ENCODE results near the gene CSF2RB. TPM values are rescaled to one million over a fixed set of nuclear protein-coding genes. Genes with fewer than 3 reads are reported as not detected.

CSF2RB gene
- polyA plus RNA-seq, 1 donor (not counting 4 experiments of a cell fraction or from before 2014, with no cell fraction given) = 0.08 TPM

GRCh38 chr22:36938028-36938425 is 24.6 kb downstream of the CSF2RB start:
- H3K27me3 ChIP-seq (ENCODE audit: control insufficient read depth, extremely low read depth, insufficient read depth, low read length) = no peaks in the 10 kb centered on the region
- no peak overlapping the region for H3K27ac ChIP-seq (ENCODE audit: control insufficient read depth, insufficient read depth, low read length)
- H3K4me3 ChIP-seq (ENCODE audit: control insufficient read depth in 2 of 3, extremely low read depth in 1 of 3, insufficient read depth in 2 of 3, low read depth in 1 of 3, low read length in 3 of 3) = no peak overlapping the region
- H2AFZ ChIP-seq (ENCODE audit: control insufficient read depth, low read length) = no peak overlapping the region
- no peaks in the 10 kb centered on the region for H3K9me3 ChIP-seq (ENCODE audit: control insufficient read depth, low read depth, low read length)
- no peaks in the 10 kb centered on the region for H4K20me1 ChIP-seq (ENCODE audit: control insufficient read depth, extremely low read depth, insufficient read depth, low read length)
- dilution Hi-C loops (cut with MboI; ENCODE audit: extremely low pct_ligation_motif_present, low sequenced_read_pairs) = no loop called here
- DNase-seq (ENCODE audit: low read depth, low spot score) (no peak), FAIRE-seq (no peak)
- no peaks in the 10 kb centered on the region for H3K9me1 ChIP-seq (ENCODE audit: control insufficient read depth, extremely low read depth, insufficient read depth, low read length)
- no peak overlapping the region for H3K9ac ChIP-seq (ENCODE audit: control insufficient read depth, extremely low read depth, insufficient read depth, low read length)
- H3K4me2 ChIP-seq (ENCODE audit: control insufficient read depth, extremely low read depth, insufficient read depth, low read depth, low read length) = no peak overlapping the region
- H3K36me3 ChIP-seq (ENCODE audit: control insufficient read depth in 2 of 2, extremely low read depth in 1 of 2, insufficient read depth in 2 of 2, low read length in 2 of 2) = no peaks in the 10 kb centered on the region
- no peaks in the 10 kb centered on the region for H3K4me1 ChIP-seq (ENCODE audit: control insufficient read depth, extremely low read depth, insufficient read depth, low read length)
- TF ChIP-seq CTCF (optimal IDR thresholded peaks at IDR 0.05 in 1 of 3, IDR thresholded peaks at IDR 0.05 in 1 of 3, conservative IDR thresholded peaks at IDR 0.05 in 1 of 3; ENCODE audit: extremely low read depth in 1 of 3, insufficient read depth in 2 of 3, low read length in 3 of 3) (no peak), EZH2 (IDR thresholded peaks at IDR 0.05; ENCODE audit: low read length) (no peak)
- H3K79me2 ChIP-seq (ENCODE audit: control insufficient read depth, insufficient read depth, low read length) = no peaks in the 10 kb centered on the region

GRCh38 chr22:36938886-36939285 is 25.5 kb downstream of the CSF2RB start:
- H3K27me3 ChIP-seq (ENCODE audit: control insufficient read depth, extremely low read depth, insufficient read depth, low read length) = no peaks in the 10 kb centered on the region
- TF ChIP-seq EZH2 (IDR thresholded peaks at IDR 0.05; ENCODE audit: low read length) = no peak
- TF ChIP-seq CTCF (optimal IDR thresholded peaks at IDR 0.05 in 1 of 3, IDR thresholded peaks at IDR 0.05 in 1 of 3, conservative IDR thresholded peaks at IDR 0.05 in 1 of 3; ENCODE audit: extremely low read depth in 1 of 3, insufficient read depth in 2 of 3, low read length in 3 of 3) = no peak
- FAIRE-seq = no peak
- no peak for DNase-seq (ENCODE audit: low read depth, low spot score)
- no peak overlapping the region for H3K27ac ChIP-seq (ENCODE audit: control insufficient read depth, insufficient read depth, low read length)
- no peak overlapping the region for H3K4me3 ChIP-seq (ENCODE audit: control insufficient read depth in 2 of 3, extremely low read depth in 1 of 3, insufficient read depth in 2 of 3, low read depth in 1 of 3, low read length in 3 of 3)
- H3K9me1 ChIP-seq (ENCODE audit: control insufficient read depth, extremely low read depth, insufficient read depth, low read length) = no peaks in the 10 kb centered on the region
- dilution Hi-C loops (cut with MboI; ENCODE audit: extremely low pct_ligation_motif_present, low sequenced_read_pairs) = no loop called here
- no peak overlapping the region for H2AFZ ChIP-seq (ENCODE audit: control insufficient read depth, low read length)
- H3K79me2 ChIP-seq (ENCODE audit: control insufficient read depth, insufficient read depth, low read length) = no peaks in the 10 kb centered on the region
- no peaks in the 10 kb centered on the region for H3K9me3 ChIP-seq (ENCODE audit: control insufficient read depth, low read depth, low read length)
- no peaks in the 10 kb centered on the region for H3K36me3 ChIP-seq (ENCODE audit: control insufficient read depth in 2 of 2, extremely low read depth in 1 of 2, insufficient read depth in 2 of 2, low read length in 2 of 2)
- H3K4me2 ChIP-seq (ENCODE audit: control insufficient read depth, extremely low read depth, insufficient read depth, low read depth, low read length) = no peak overlapping the region
- no peaks in the 10 kb centered on the region for H4K20me1 ChIP-seq (ENCODE audit: control insufficient read depth, extremely low read depth, insufficient read depth, low read length)
- H3K4me1 ChIP-seq (ENCODE audit: control insufficient read depth, extremely low read depth, insufficient read depth, low read length) = no peaks in the 10 kb centered on the region
- H3K9ac ChIP-seq (ENCODE audit: control insufficient read depth, extremely low read depth, insufficient read depth, low read length) = no peak overlapping the region
